K562 (cell line): Measurements from ENCODE around the gene NPDC1. TPM values are rescaled to one million over a fixed set of nuclear protein-coding genes. Genes with fewer than 3 reads are reported as not detected.

ENCODE experiments used
- BCL6 ChIP-seq: fragments of 250-450 bp; sonication (Bioruptor Pico); IDR thresholded peaks from 2 replicates; pipeline ENCODE4 v1.4.0; 2020
- CEBPB ChIP-seq: fragments of 450-650 bp; IDR thresholded peaks from 2 replicates; pipeline ENCODE4 v1.6.1; 2016; ENCODE audit warnings: missing genetic modification characterization, missing compliant biosample characterization
- DIDO1 ChIP-seq: fragments of 450-650 bp; IDR thresholded peaks from 2 replicates; pipeline ENCODE4 v1.6.1; 2016; ENCODE audit warnings: low read depth, missing biosample characterization, missing genetic modification characterization
- NCOA1 ChIP-seq: fragments of 450-650 bp; IDR thresholded peaks from 2 replicates; pipeline ENCODE4 v1.6.1; 2016; ENCODE audit warnings: low read depth
- NEUROD1 ChIP-seq: fragments of 150-350 bp; IDR thresholded peaks from 2 replicates; pipeline ENCODE4 v1.6.1; 2014; ENCODE audit warnings: borderline replicate concordance, low read length, low read depth; ENCODE audit not compliant: partially characterized antibody
- NR2C2 ChIP-seq, 2 experiments: fragments of 200-800 bp in 1 of 2; sonication (Bioruptor generic) in 1 of 2; sonication (generic) in 1 of 2; formaldehyde crosslinking in 1 of 2; IDR thresholded peaks; 2 replicates each; pipeline versions ENCODE4 v1.6.1 to v1.8.0; 2016 to 2022; ENCODE audit warnings: mild to moderate bottlenecking in 1 of 2, missing compliant biosample characterization in 1 of 2, missing genetic modification characterization in 1 of 2, missing genetic modification reagents in 1 of 2
- PCBP1 ChIP-seq: fragments of 200-400 bp; formaldehyde crosslinking; IDR thresholded peaks from 2 replicates; pipeline ENCODE4 v1.6.1; 2018; ENCODE audit warnings: mild to moderate bottlenecking, low read depth, low read length; ENCODE audit not compliant: poor library complexity, severe bottlenecking
- PCBP2 ChIP-seq: fragments of 200-400 bp; formaldehyde crosslinking; IDR thresholded peaks from 2 replicates; pipeline ENCODE4 v1.6.1; 2018; ENCODE audit warnings: low read length, low read depth, mild to moderate bottlenecking, moderate library complexity; ENCODE audit not compliant: poor library complexity, severe bottlenecking
- TBL1XR1 ChIP-seq, 2 experiments: IDR thresholded peaks; 2 replicates each; pipeline ENCODE4 v1.6.1; 2012; ENCODE audit warnings: improper control_type of control experiment in 2 of 2, low read length in 2 of 2, mild to moderate bottlenecking in 1 of 2
- ZBTB7A ChIP-seq: IDR thresholded peaks from 2 replicates; pipeline ENCODE4 v1.6.1; 2011; ENCODE audit warnings: low read depth, mild to moderate bottlenecking, low read length, moderate library complexity, borderline replicate concordance; ENCODE audit not compliant: control insufficient read depth
- ZKSCAN8 ChIP-seq: fragments of 200-800 bp; sonication (Bioruptor generic); IDR thresholded peaks from 2 replicates; pipeline ENCODE4 v1.6.1; 2016; ENCODE audit warnings: missing genetic modification characterization, missing compliant biosample characterization
- polyA plus RNA-seq, 8 experiments: library from polyadenylated mRNA; depleted of rRNA in 4 of 8; stranded (reverse) in 5 of 8; unstranded in 3 of 8; fragments of >200 nt; fragmentation: Nextera tagmentation in 2 of 8; fragmentation: Illumina TruSeq in 1 of 8; extraction: Ambion mirVana in 2 of 8; extraction: Trizol in 1 of 8; gene quantifications; 2 replicates each; pipeline versions ENCODE4 v1.2.1 to v1.2.3, GENCODE V29; 2011 to 2014; ENCODE audit warnings: inconsistent platforms in 1 of 8, missing spikeins in 1 of 8
- total RNA-seq, 7 experiments: library from RNA; depleted of rRNA in 6 of 7; stranded (reverse); fragments of >200 nt in 6 of 7; fragmentation: Illumina TruSeq in 2 of 7; extraction: Trizol in 2 of 7; gene quantifications; 2 replicates each; pipeline versions ENCODE4 v1.2.1 to v1.2.3, GENCODE V29; 2011 to 2021; ENCODE audit warnings: low replicate concordance in 1 of 7
- TF ChIP-seq, protein P1 (sequence below): fragments of 450-650 bp; IDR thresholded peaks from 2 replicates; pipeline ENCODE4 v1.6.1; 2016; ENCODE audit warnings: mild to moderate bottlenecking, moderate library complexity
- TF ChIP-seq, protein P2 (sequence below), 2 experiments: IDR thresholded peaks; 2 replicates each; pipeline ENCODE4 v1.6.1; 2011; ENCODE audit warnings: borderline replicate concordance in 1 of 2, control low read depth in 1 of 2, low read depth in 1 of 2, low read length in 1 of 2, mild to moderate bottlenecking in 1 of 2, mixed read lengths in 1 of 2, moderate library complexity in 1 of 2; ENCODE audit not compliant: insufficient read depth in 1 of 2, insufficient read length in 1 of 2, poor library complexity in 1 of 2, severe bottlenecking in 1 of 2; ENCODE audit errors: extremely low read depth in 1 of 2

Gene NPDC1
- total and polyA plus RNA-seq, 9 of the 15 experiments (the other 6 are each of a cell fraction or from before 2014, with no cell fraction given), result 0.06 to 2.1 (median 0.53) TPM; not detected in 3

DNA sequence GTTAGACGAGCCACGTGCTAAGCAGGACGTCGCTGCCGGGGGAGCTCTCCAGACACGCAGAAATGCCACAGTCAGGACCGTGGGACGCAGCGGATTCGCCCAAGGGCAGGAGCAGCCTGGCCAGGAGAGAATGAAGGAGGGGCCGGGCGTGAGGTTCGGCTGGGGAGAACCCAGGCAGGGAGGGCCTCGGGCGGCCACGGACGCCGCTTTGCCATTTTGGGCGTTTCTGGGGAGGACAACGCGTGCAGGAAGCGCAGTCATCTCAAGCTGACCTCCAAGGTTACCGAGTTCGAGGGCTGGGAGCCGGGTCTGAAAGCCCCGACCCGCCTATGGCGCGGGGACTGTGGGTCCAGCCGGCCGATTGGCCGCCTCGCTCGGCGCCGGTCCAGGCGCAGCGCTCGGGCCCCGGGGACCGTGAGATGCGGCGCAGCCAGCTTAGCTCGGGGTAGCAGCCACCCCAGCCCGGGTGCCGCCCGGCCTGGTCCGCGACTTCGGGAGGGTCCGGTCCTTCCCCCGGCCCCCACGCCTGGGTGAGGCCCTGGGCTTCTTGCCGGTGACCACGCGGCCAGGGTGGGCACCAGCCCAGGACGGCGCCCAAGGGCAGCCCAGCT is 40.0 kb upstream of the NPDC1 start (continued):
- TF ChIP-seq, protein P1, sequence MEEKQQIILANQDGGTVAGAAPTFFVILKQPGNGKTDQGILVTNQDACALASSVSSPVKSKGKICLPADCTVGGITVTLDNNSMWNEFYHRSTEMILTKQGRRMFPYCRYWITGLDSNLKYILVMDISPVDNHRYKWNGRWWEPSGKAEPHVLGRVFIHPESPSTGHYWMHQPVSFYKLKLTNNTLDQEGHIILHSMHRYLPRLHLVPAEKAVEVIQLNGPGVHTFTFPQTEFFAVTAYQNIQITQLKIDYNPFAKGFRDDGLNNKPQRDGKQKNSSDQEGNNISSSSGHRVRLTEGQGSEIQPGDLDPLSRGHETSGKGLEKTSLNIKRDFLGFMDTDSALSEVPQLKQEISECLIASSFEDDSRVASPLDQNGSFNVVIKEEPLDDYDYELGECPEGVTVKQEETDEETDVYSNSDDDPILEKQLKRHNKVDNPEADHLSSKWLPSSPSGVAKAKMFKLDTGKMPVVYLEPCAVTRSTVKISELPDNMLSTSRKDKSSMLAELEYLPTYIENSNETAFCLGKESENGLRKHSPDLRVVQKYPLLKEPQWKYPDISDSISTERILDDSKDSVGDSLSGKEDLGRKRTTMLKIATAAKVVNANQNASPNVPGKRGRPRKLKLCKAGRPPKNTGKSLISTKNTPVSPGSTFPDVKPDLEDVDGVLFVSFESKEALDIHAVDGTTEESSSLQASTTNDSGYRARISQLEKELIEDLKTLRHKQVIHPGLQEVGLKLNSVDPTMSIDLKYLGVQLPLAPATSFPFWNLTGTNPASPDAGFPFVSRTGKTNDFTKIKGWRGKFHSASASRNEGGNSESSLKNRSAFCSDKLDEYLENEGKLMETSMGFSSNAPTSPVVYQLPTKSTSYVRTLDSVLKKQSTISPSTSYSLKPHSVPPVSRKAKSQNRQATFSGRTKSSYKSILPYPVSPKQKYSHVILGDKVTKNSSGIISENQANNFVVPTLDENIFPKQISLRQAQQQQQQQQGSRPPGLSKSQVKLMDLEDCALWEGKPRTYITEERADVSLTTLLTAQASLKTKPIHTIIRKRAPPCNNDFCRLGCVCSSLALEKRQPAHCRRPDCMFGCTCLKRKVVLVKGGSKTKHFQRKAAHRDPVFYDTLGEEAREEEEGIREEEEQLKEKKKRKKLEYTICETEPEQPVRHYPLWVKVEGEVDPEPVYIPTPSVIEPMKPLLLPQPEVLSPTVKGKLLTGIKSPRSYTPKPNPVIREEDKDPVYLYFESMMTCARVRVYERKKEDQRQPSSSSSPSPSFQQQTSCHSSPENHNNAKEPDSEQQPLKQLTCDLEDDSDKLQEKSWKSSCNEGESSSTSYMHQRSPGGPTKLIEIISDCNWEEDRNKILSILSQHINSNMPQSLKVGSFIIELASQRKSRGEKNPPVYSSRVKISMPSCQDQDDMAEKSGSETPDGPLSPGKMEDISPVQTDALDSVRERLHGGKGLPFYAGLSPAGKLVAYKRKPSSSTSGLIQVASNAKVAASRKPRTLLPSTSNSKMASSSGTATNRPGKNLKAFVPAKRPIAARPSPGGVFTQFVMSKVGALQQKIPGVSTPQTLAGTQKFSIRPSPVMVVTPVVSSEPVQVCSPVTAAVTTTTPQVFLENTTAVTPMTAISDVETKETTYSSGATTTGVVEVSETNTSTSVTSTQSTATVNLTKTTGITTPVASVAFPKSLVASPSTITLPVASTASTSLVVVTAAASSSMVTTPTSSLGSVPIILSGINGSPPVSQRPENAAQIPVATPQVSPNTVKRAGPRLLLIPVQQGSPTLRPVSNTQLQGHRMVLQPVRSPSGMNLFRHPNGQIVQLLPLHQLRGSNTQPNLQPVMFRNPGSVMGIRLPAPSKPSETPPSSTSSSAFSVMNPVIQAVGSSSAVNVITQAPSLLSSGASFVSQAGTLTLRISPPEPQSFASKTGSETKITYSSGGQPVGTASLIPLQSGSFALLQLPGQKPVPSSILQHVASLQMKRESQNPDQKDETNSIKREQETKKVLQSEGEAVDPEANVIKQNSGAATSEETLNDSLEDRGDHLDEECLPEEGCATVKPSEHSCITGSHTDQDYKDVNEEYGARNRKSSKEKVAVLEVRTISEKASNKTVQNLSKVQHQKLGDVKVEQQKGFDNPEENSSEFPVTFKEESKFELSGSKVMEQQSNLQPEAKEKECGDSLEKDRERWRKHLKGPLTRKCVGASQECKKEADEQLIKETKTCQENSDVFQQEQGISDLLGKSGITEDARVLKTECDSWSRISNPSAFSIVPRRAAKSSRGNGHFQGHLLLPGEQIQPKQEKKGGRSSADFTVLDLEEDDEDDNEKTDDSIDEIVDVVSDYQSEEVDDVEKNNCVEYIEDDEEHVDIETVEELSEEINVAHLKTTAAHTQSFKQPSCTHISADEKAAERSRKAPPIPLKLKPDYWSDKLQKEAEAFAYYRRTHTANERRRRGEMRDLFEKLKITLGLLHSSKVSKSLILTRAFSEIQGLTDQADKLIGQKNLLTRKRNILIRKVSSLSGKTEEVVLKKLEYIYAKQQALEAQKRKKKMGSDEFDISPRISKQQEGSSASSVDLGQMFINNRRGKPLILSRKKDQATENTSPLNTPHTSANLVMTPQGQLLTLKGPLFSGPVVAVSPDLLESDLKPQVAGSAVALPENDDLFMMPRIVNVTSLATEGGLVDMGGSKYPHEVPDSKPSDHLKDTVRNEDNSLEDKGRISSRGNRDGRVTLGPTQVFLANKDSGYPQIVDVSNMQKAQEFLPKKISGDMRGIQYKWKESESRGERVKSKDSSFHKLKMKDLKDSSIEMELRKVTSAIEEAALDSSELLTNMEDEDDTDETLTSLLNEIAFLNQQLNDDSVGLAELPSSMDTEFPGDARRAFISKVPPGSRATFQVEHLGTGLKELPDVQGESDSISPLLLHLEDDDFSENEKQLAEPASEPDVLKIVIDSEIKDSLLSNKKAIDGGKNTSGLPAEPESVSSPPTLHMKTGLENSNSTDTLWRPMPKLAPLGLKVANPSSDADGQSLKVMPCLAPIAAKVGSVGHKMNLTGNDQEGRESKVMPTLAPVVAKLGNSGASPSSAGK, result peak; percentile 82; the same call in 1 of the 2 replicates
- TF ChIP-seq PCBP1 (no peak), TBL1XR1 (IDR thresholded peaks at IDR 0.05; ENCODE audit: low read length in 2 of 2) (no peak), ZKSCAN8 (CRISPR knock-in tag) (no peak), NEUROD1 (no peak), CEBPB (tag) (no peak), NCOA1 (no peak), BCL6 (CRISPR knock-in tag) (no peak), ZBTB7A (peak; percentile 53; the same call in 1 of the 2 replicates), DIDO1 (tag) (no peak), PCBP2 (no peak), NR2C2 (CRISPR knock-in tag; IDR thresholded peaks at IDR 0.05) (no peak), NR2C2 (tag; IDR thresholded peaks at IDR 0.05) (0 out of 2 replicates have a peak, but pooled peaks have one; percentile 49)
- TF ChIP-seq, protein P2, sequence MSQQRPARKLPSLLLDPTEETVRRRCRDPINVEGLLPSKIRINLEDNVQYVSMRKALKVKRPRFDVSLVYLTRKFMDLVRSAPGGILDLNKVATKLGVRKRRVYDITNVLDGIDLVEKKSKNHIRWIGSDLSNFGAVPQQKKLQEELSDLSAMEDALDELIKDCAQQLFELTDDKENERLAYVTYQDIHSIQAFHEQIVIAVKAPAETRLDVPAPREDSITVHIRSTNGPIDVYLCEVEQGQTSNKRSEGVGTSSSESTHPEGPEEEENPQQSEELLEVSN (IDR thresholded peaks at IDR 0.05; ENCODE audit: borderline replicate concordance in 1 of 2, extremely low read depth in 1 of 2, insufficient read depth in 1 of 2, insufficient read length in 1 of 2, low read depth in 1 of 2, low read length in 1 of 2, poor library complexity in 1 of 2, severe bottlenecking in 1 of 2), result peak in 1 of 2 experiments; percentile 36
